ENCODE measurements around the gene IQCF2.

Gene IQCF2

DNA sequence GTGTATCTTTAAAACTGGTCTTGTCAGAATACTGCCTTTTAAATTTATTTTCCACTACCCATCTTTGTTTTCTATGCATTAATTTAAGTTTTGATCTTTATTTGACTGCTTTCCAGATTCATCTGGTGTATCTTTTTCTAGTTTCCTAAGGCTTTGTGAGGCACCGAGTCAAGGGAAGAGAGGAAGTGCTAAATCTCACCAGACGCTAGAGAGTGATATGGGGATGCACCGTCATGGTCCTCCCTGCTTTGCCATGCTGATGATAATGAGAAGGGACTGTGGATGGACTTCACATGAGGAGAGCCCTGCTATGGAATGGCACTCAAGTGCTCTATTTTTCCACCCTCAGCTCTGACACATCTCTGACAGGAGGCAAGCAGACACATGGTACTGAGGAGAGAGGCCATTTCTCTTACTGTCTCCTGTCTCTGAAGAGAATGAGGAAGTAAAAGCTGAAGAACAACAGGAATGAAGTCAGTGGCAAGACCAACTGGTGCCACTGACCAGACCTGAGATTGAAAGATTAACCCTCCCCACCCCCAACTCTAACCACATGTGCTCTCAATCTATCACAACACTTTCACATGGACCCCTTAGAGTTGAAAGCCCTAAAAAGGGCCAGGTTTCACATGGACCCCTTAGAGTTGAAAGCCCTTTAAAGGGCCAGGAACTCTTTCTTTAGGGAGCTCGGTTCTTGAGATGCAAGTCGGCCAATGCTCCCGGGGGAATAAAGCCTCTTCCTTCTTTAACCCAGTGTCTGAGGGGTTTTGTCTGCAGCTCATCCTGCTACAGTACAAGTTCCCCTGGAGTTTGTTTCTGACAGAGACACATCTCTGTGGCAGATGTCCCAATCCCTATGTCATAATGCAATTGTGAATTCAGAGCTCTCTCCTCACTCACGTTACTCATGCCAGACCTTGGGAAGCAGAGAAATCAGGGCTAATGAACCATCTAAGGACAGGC, at the start of gene IQCF2:
Gene IQCF2, plus strand, starts transcription at position 913 of the 963 bp plus-strand sequence. CDS start 52 bp downstream, outside the sequence.
- TF ChIP-seq EGR1 (IDR thresholded peaks at IDR 0.05) (no peak), YY1 (IDR thresholded peaks at IDR 0.05; ENCODE audit: low read depth) (no peak), FOXM1 (IDR thresholded peaks at IDR 0.05; ENCODE audit: borderline replicate concordance, low read depth) (no peak), EP300 (IDR thresholded peaks at IDR 0.05; ENCODE audit: borderline replicate concordance) (no peak), TEAD4 (IDR thresholded peaks at IDR 0.05) (no peak), ZBTB7A (IDR thresholded peaks at IDR 0.05; ENCODE audit: low read depth) (no peak)
- TF ChIP-seq, protein P1, sequence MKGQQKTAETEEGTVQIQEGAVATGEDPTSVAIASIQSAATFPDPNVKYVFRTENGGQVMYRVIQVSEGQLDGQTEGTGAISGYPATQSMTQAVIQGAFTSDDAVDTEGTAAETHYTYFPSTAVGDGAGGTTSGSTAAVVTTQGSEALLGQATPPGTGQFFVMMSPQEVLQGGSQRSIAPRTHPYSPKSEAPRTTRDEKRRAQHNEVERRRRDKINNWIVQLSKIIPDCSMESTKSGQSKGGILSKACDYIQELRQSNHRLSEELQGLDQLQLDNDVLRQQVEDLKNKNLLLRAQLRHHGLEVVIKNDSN (IDR thresholded peaks at IDR 0.05) = no peak
- TF ChIP-seq, protein P2, sequence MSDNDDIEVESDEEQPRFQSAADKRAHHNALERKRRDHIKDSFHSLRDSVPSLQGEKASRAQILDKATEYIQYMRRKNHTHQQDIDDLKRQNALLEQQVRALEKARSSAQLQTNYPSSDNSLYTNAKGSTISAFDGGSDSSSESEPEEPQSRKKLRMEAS (IDR thresholded peaks at IDR 0.05) = no peak

DNA sequence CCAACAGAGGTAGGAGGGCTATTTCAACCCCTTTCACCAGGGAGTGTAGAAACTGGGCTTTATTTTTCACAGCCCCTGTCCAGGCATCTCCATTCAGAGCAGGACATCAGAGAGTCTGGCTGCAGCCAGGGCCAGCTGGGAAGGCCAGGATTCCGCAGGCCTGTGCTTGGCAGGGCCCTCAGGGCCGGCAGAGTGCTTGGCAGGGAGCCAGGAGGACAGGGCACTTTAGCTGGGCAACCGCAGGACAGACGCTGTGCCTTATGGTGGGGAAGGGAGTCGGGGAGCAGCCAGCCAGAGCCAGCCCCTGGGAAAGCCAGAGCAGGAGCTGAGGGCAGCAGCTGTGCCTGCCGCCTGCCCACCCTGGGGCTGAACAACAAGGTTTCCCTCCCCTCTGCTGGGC, 47.9 kb upstream of the IQCF2 start:
- TF ChIP-seq NFIC (IDR thresholded peaks at IDR 0.05) (peak; percentile 26; the same call in 1 of the 2 replicates), YY1 (IDR thresholded peaks at IDR 0.05; ENCODE audit: low read depth) (no peak)
- TF ChIP-seq, protein P3, sequence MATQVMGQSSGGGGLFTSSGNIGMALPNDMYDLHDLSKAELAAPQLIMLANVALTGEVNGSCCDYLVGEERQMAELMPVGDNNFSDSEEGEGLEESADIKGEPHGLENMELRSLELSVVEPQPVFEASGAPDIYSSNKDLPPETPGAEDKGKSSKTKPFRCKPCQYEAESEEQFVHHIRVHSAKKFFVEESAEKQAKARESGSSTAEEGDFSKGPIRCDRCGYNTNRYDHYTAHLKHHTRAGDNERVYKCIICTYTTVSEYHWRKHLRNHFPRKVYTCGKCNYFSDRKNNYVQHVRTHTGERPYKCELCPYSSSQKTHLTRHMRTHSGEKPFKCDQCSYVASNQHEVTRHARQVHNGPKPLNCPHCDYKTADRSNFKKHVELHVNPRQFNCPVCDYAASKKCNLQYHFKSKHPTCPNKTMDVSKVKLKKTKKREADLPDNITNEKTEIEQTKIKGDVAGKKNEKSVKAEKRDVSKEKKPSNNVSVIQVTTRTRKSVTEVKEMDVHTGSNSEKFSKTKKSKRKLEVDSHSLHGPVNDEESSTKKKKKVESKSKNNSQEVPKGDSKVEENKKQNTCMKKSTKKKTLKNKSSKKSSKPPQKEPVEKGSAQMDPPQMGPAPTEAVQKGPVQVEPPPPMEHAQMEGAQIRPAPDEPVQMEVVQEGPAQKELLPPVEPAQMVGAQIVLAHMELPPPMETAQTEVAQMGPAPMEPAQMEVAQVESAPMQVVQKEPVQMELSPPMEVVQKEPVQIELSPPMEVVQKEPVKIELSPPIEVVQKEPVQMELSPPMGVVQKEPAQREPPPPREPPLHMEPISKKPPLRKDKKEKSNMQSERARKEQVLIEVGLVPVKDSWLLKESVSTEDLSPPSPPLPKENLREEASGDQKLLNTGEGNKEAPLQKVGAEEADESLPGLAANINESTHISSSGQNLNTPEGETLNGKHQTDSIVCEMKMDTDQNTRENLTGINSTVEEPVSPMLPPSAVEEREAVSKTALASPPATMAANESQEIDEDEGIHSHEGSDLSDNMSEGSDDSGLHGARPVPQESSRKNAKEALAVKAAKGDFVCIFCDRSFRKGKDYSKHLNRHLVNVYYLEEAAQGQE (IDR thresholded peaks at IDR 0.05; ENCODE audit: low read depth) = no peak

DNA sequence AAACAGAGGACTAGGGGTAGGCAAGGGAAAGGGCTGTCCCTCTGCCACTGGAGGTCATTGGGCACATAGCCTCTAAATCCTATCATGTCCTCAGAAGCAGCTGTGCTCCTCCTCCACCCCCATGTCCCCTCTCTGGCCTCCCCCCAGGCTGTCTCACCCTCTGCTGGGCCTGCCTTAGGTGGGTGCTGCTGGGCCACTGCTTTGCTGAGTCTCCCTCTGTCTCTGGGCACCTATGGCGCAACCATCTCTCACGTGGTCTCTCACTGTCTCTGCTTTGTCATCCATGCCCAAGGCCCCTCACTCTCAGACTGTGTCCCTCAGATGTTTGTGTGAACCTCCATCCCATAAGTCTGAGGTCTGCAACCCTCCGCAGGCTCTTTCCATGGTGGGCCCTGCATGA, 47.4 kb upstream of the IQCF2 start:
- TF ChIP-seq FOXM1 (IDR thresholded peaks at IDR 0.05; ENCODE audit: borderline replicate concordance, low read depth) = no peak
- TF ChIP-seq, protein P1 (IDR thresholded peaks at IDR 0.05) = no peak
- TF ChIP-seq, protein P2 (IDR thresholded peaks at IDR 0.05) = no peak

DNA sequence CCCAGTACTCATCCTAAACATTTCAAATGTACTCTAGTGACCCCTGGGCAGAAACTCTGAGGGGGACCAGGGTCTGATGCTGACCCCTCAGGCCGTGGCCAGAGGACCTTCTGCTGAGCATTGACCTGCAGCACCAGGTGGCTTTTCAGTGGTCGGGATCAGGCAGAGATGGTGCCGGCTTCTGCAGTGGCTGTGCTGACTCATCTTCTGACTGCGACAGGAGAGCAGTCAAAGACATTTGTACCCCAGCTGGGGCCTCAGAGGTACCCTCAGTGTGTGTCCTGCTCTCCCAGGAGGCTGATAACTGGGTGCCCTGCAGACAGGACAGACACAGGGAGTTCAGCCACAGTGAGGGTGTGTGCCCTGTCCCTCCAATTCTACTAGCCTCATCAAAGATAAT, 45.8 kb upstream of the IQCF2 start:
- TF ChIP-seq, protein P2 (IDR thresholded peaks at IDR 0.05) = no peak

DNA sequence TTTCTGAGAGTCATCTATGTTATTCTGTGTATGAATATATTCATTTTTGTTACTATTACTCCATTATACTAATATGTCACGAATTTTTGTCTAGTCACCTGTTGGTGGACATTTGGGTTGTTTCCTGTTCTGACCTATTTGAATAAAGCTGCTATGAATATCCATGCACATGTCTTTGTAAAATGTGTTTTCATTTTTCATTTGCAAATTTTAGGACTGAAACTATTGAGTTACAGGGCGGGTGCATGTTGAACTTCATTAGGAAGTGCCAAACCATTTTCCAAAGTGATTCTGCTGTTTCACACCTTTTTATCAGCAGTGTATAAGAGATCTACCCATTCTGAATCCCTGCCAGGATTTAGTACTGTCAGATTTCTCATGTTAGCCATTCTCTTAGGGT, 44.7 kb upstream of the IQCF2 start:
- TF ChIP-seq ZBTB7A (IDR thresholded peaks at IDR 0.05; ENCODE audit: low read depth) = no peak
- TF ChIP-seq, protein P3 (IDR thresholded peaks at IDR 0.05; ENCODE audit: low read depth) = no peak

DNA sequence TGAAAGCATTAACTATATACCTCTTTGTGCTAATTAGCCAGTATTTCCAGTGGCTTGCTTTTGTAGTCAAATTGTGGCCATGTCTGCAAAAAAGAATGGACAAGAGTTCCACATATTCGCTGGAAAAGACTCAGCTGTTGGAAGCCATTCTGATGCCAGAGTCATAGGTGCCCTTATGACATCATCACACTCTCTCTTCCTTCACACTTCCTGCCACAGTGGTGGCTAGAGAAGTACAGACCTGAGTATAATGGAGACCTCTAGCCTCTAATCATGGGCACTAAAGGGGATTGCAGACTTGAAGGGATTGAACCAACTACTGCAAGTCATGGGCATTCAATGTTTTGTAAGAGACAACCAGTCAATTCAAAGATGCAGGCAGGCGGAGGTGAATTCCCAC, 44.0 kb upstream of the IQCF2 start:
- no peak for TF ChIP-seq EGR1 (IDR thresholded peaks at IDR 0.05)
- no peak for TF ChIP-seq NFIC (IDR thresholded peaks at IDR 0.05)
- TF ChIP-seq CREB1 (IDR thresholded peaks at IDR 0.05; ENCODE audit: low read depth) = no peak
- no peak for TF ChIP-seq ZBTB7A (IDR thresholded peaks at IDR 0.05; ENCODE audit: low read depth)
- TF ChIP-seq YY1 (IDR thresholded peaks at IDR 0.05; ENCODE audit: low read depth) = no peak
- TF ChIP-seq, protein P1 (IDR thresholded peaks at IDR 0.05) = no peak
- TF ChIP-seq RAD21 (IDR thresholded peaks at IDR 0.05; ENCODE audit: low read depth) = no peak
- TF ChIP-seq, protein P2 (IDR thresholded peaks at IDR 0.05) = no peak
- no peak for TF ChIP-seq TEAD4 (IDR thresholded peaks at IDR 0.05)
- no peak for TF ChIP-seq TAF1 (IDR thresholded peaks at IDR 0.05; ENCODE audit: low read depth)
- TF ChIP-seq EP300 (IDR thresholded peaks at IDR 0.05; ENCODE audit: borderline replicate concordance) = no peak
- TF ChIP-seq TCF12 (IDR thresholded peaks at IDR 0.05; ENCODE audit: low read depth) = no peak
- no peak for TF ChIP-seq CEBPB (IDR thresholded peaks at IDR 0.05)
- no peak for TF ChIP-seq FOXM1 (IDR thresholded peaks at IDR 0.05; ENCODE audit: borderline replicate concordance, low read depth)
- TF ChIP-seq, protein P3 (IDR thresholded peaks at IDR 0.05; ENCODE audit: low read depth) = no peak

All from Ishikawa (cell line).